NCI-H82 treated with DMSO at 0.1 percent for 48 hours (cell line): ENCODE measurements around the gene STK36.

Experiments
- DNase-seq: peaks from one replicate; lab custom pipeline; 2025; ENCODE audit not compliant: unreplicated experiment; lab: John Stamatoyannopoulos, UW

STK36 gene

GRCh38 chr2:218662827-218663226, 9.1 kb upstream of the STK36 start:
- no peak for DNase-seq

- DNase-seq, result no peak
These were observed 8.0 kb upstream of the STK36 start for GRCh38 chr2:218663901-218664300.

GRCh38 chr2:218664653-218665052, 7.2 kb upstream of the STK36 start:
- DNase-seq, result no peak

GRCh38 chr2:218671097-218671653, 711 bp upstream of the STK36 start:
- DNase-seq, result no peak

- DNase-seq, result no peak
These were observed 7.2 kb downstream of the STK36 start for GRCh38 chr2:218679119-218679518.

- no peak for DNase-seq
These were observed 8.2 kb downstream of the STK36 start for GRCh38 chr2:218680061-218680460.

- DNase-seq, result peak; percentile 59
These were observed 15.6 kb downstream of the STK36 start for GRCh38 chr2:218687400-218688060.

- no peak for DNase-seq
These were observed 19.3 kb downstream of the STK36 start for GRCh38 chr2:218691234-218691633.

GRCh38 chr2:218694405-218695145, 22.7 kb downstream of the STK36 start:
- DNase-seq, result no peak

GRCh38 chr2:218698885-218699284, 27.0 kb downstream of the STK36 start:
- no peak for DNase-seq

GRCh38 chr2:218701806-218702205, 29.9 kb downstream of the STK36 start:
- no peak for DNase-seq

- no peak for DNase-seq
These were observed 31.5 kb downstream of the STK36 start for GRCh38 chr2:218703341-218703740.

- DNase-seq, result no peak
These were observed 36.2 kb downstream of the STK36 start for GRCh38 chr2:218708086-218708485.

- DNase-seq, result no peak
These were observed 38.0 kb downstream of the STK36 start for GRCh38 chr2:218709908-218710307.

- DNase-seq, result no peak
These were observed 38.4 kb downstream of the STK36 start for GRCh38 chr2:218710334-218710686.

GRCh38 chr2:218710687-218711549, 39.0 kb downstream of the STK36 start, which contains the start of gene TTLL4:
TSS of gene TTLL4 (plus strand) at chr2:218710835. CDS start at chr2:218737677, 26,842 bp downstream.
- DNase-seq, result peak; percentile 85

- DNase-seq, result no peak
These were observed 39.7 kb downstream of the STK36 start for GRCh38 chr2:218711550-218711929.

- no peak for DNase-seq
These were observed 42.0 kb downstream of the STK36 start for GRCh38 chr2:218713922-218714321.

- no peak for DNase-seq
These were observed 44.2 kb downstream of the STK36 start for GRCh38 chr2:218716070-218716469.

- no peak for DNase-seq
These were observed 45.4 kb downstream of the STK36 start for GRCh38 chr2:218717262-218717661.

- no peak for DNase-seq
These were observed 46.2 kb downstream of the STK36 start for GRCh38 chr2:218718058-218718457.
